Measurements from ENCODE around the gene SKA1. TPM values are rescaled to one million over a fixed set of nuclear protein-coding genes. Genes with fewer than 3 reads are reported as not detected.

SKA1 gene
- total RNA-seq, 4 donors from 2014 or later, result 0.45 TPM; not detected in 3

- intact Hi-C loops (cut with DNase I), result no loop called here
- H3K4me1 ChIP-seq, result no peaks in the 10 kb centered on the region
- H3K4me3 ChIP-seq (replicated peaks in 1 of 3), result no peak overlapping the region
- DNase-seq, result no peak
- H3K27me3 ChIP-seq, result no peaks in the 10 kb centered on the region
- WGBS, 2 donors, result 79 to 80% methylated on average over 2 of the region's 2 CpGs
- H3K27ac ChIP-seq, result no peak overlapping the region
- H3K36me3 ChIP-seq, result no peaks in the 10 kb centered on the region
- TF ChIP-seq POLR2A (IDR thresholded peaks at IDR 0.05), result no peak
- TF ChIP-seq, protein P1, sequence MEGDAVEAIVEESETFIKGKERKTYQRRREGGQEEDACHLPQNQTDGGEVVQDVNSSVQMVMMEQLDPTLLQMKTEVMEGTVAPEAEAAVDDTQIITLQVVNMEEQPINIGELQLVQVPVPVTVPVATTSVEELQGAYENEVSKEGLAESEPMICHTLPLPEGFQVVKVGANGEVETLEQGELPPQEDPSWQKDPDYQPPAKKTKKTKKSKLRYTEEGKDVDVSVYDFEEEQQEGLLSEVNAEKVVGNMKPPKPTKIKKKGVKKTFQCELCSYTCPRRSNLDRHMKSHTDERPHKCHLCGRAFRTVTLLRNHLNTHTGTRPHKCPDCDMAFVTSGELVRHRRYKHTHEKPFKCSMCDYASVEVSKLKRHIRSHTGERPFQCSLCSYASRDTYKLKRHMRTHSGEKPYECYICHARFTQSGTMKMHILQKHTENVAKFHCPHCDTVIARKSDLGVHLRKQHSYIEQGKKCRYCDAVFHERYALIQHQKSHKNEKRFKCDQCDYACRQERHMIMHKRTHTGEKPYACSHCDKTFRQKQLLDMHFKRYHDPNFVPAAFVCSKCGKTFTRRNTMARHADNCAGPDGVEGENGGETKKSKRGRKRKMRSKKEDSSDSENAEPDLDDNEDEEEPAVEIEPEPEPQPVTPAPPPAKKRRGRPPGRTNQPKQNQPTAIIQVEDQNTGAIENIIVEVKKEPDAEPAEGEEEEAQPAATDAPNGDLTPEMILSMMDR (IDR thresholded peaks at IDR 0.05), result no peak
- no peaks in the 10 kb centered on the region for H3K9me3 ChIP-seq
Observed at GRCh38 chr18:50338122-50338521, 36.7 kb upstream of the SKA1 start.

- intact Hi-C loops (cut with DNase I), result no loop called here
- H3K36me3 ChIP-seq, result no peaks in the 10 kb centered on the region
- no peak for TF ChIP-seq POLR2A (IDR thresholded peaks at IDR 0.05)
- TF ChIP-seq, protein P1 (IDR thresholded peaks at IDR 0.05), result no peak
- no peak overlapping the region for H3K27ac ChIP-seq
- H3K4me1 ChIP-seq, result no peaks in the 10 kb centered on the region
- no peaks in the 10 kb centered on the region for H3K27me3 ChIP-seq
- 39 to 66% methylated on average over 2 of the region's 2 CpGs for WGBS, 2 donors
- H3K9me3 ChIP-seq, result no peaks in the 10 kb centered on the region
- no peak overlapping the region for H3K4me3 ChIP-seq (replicated peaks in 1 of 3)
- no peak for DNase-seq
Observed at GRCh38 chr18:50338715-50339114, 36.1 kb upstream of the SKA1 start.

DNA sequence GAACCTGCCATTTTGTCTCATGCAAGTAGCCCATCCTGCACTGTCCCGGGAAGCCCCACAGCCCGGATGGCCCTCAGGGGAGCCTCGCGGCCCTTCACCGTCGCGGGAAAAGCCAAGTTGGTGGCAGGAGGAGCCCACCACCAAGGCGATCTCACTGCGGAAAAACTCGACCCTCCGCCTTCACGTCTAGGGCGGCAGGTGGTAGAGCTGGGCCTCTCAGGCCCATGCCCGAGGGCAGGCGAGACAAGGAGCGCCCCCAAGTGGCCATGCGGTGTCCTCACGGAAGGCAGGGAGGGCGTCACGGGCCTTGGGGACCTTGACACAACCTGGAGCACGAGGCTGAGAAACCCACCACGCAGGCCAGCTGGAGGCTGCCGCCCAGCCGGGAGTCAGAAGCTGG lies 34.8 kb upstream of the SKA1 start:
- Histone ChIP-seq H3K27me3 (no peaks in the 10 kb centered on the region), H3K4me3 (replicated peaks in 1 of 3) (no peak overlapping the region), H3K36me3 (no peaks in the 10 kb centered on the region), H3K27ac (no peak overlapping the region), H3K4me1 (no peaks in the 10 kb centered on the region), H3K9me3 (no peaks in the 10 kb centered on the region)
- 86 to 92% methylated on average over 20 to 22 of the region's 24 CpGs for WGBS, 2 donors
- intact Hi-C loops (cut with DNase I), result no loop called here
- no peak for DNase-seq
- no peak for TF ChIP-seq POLR2A (IDR thresholded peaks at IDR 0.05)
- TF ChIP-seq, protein P1 (IDR thresholded peaks at IDR 0.05), result no peak

GRCh38 chr18:50341443-50341842 lies 33.4 kb upstream of the SKA1 start:
- Histone ChIP-seq H3K27ac (no peak overlapping the region), H3K36me3 (no peaks in the 10 kb centered on the region), H3K9me3 (no peaks in the 10 kb centered on the region), H3K27me3 (no peaks in the 10 kb centered on the region), H3K4me3 (replicated peaks in 1 of 3) (no peak overlapping the region), H3K4me1 (no peaks in the 10 kb centered on the region)
- TF ChIP-seq POLR2A (IDR thresholded peaks at IDR 0.05), result no peak
- TF ChIP-seq, protein P1 (IDR thresholded peaks at IDR 0.05), result no peak
- intact Hi-C loops (cut with DNase I), result no loop called here
- WGBS, 2 donors, result 35 to 43% methylated on average over 2 of the region's 2 CpGs
- peak in 1 of 2 donors; percentile 14 for DNase-seq

GRCh38 chr18:50350699-50351098 lies 24.1 kb upstream of the SKA1 start:
- H3K36me3 ChIP-seq, result no peaks in the 10 kb centered on the region
- H3K27ac ChIP-seq, result no peak overlapping the region
- no peak for DNase-seq
- intact Hi-C loops (cut with DNase I), result loop anchor here (10.0 kb wide), 1 partner anchor 66 kb away; the partner anchor contains the start of genes CXXC1 and MBD1
- no peak overlapping the region for H3K4me3 ChIP-seq (replicated peaks in 1 of 3)
- no peaks in the 10 kb centered on the region for H3K27me3 ChIP-seq
- H3K9me3 ChIP-seq, result no peaks in the 10 kb centered on the region
- no peak for TF ChIP-seq POLR2A (IDR thresholded peaks at IDR 0.05)
- TF ChIP-seq, protein P1 (IDR thresholded peaks at IDR 0.05), result no peak
- no peaks in the 10 kb centered on the region for H3K4me1 ChIP-seq
- 87 to 90% methylated on average over 2 of the region's 2 CpGs for WGBS, 2 donors

Data from thyroid gland (tissue), 4 donors.